Fibroblast of the aortic adventitia (primary cell): Measurements from ENCODE around the gene PLPP7. TPM values are rescaled to one million over a fixed set of nuclear protein-coding genes. Genes with fewer than 3 reads are reported as not detected.
"Not testable (repeated sequence)": the region's sequence is repeated elsewhere in the genome, so short reads cannot be mapped to it uniquely, and the experiment has no call there.

Experiments
- DNase-seq: peaks from one replicate; pipeline ENCODE4 v3.0.0-alpha.2; 2010; ENCODE audit warnings: low read depth
- H3K4me3 ChIP-seq: 2 replicates; pipeline ENCODE4 v1.5.1; 2011; ENCODE audit warnings: low read depth, mild to moderate bottlenecking, control low read depth, low read length, moderate library complexity
- CTCF ChIP-seq: IDR thresholded peaks from 2 replicates; pipeline ENCODE4 v1.5.1; 2011; ENCODE audit warnings: mild to moderate bottlenecking, low read length, control low read depth, inconsistent platforms; ENCODE audit not compliant: insufficient read depth
- total RNA-seq: library from RNA; depleted of rRNA; stranded (reverse); fragments of >200 nt; gene quantifications from 2 replicates; pipeline ENCODE4 v1.2.3, GENCODE V29; 2012; ENCODE audit warnings: low replicate concordance

The PLPP7 gene
- 5.6 and 9.8 TPM in 2 replicates for total RNA-seq

GRCh38 chr9:131289301-131290035, at the start of gene PLPP7:
Gene PLPP7, plus strand, starts transcription at chr9:131289723. Its CDS starts 275 bp downstream, at chr9:131289998.
- peak within 1 kb of the TSS; percentile 69 for H3K4me3 ChIP-seq
- DNase-seq, result peak; percentile 76
- no peak for TF ChIP-seq CTCF

- no peak for TF ChIP-seq CTCF
- H3K4me3 ChIP-seq, result no peak overlapping the region
- DNase-seq, result no peak
Observed at GRCh38 chr9:131240047-131240921, 49.2 kb upstream of the PLPP7 start.

- DNase-seq, result not testable (repeated sequence)
Observed at GRCh38 chr9:131244331-131244730, 45.2 kb upstream of the PLPP7 start.

GRCh38 chr9:131246618-131247017, 42.9 kb upstream of the PLPP7 start:
- H3K4me3 ChIP-seq, result no peak overlapping the region
- TF ChIP-seq CTCF, result no peak
- DNase-seq, result no peak

More at GRCh38 chr9:131244331-131244730, 45.2 kb upstream of the PLPP7 start:
- not testable (repeated sequence) for H3K4me3 ChIP-seq

GRCh38 chr9:131252120-131252519, 37.4 kb upstream of the PLPP7 start:
- no peak overlapping the region for H3K4me3 ChIP-seq
- TF ChIP-seq CTCF, result no peak
- no peak for DNase-seq

GRCh38 chr9:131253891-131254491, 35.5 kb upstream of the PLPP7 start:
- no peak for TF ChIP-seq CTCF
- no peak overlapping the region for H3K4me3 ChIP-seq
- no peak for DNase-seq

- H3K4me3 ChIP-seq, result no peak overlapping the region
- TF ChIP-seq CTCF, result no peak
- no peak for DNase-seq
Observed at GRCh38 chr9:131254626-131255025, 34.9 kb upstream of the PLPP7 start.
